LNCaP clone FGC (cell line): ENCODE measurements around the gene TRAF3IP1.
A peak's percentile ranks its signal among the peaks of the same experiment; 100 is the strongest.

Source experiments
- DNase-seq: peaks from one replicate; pipeline ENCODE4 v3.0.0-alpha.2; 2011; ENCODE audit warnings: low read depth
- H3K4me3 ChIP-seq: 2 replicates; pipeline ENCODE4 v1.5.1; 2011; ENCODE audit warnings: mild to moderate bottlenecking, low read depth, low read length, control low read depth
- TF ChIP-seq, protein P1 (sequence below): IDR thresholded peaks from 2 replicates; pipeline ENCODE4 v1.5.1; 2012; ENCODE audit warnings: mild to moderate bottlenecking; ENCODE audit not compliant: control insufficient read depth, insufficient read depth; ENCODE audit errors: extremely low read depth

The TRAF3IP1 gene

DNA sequence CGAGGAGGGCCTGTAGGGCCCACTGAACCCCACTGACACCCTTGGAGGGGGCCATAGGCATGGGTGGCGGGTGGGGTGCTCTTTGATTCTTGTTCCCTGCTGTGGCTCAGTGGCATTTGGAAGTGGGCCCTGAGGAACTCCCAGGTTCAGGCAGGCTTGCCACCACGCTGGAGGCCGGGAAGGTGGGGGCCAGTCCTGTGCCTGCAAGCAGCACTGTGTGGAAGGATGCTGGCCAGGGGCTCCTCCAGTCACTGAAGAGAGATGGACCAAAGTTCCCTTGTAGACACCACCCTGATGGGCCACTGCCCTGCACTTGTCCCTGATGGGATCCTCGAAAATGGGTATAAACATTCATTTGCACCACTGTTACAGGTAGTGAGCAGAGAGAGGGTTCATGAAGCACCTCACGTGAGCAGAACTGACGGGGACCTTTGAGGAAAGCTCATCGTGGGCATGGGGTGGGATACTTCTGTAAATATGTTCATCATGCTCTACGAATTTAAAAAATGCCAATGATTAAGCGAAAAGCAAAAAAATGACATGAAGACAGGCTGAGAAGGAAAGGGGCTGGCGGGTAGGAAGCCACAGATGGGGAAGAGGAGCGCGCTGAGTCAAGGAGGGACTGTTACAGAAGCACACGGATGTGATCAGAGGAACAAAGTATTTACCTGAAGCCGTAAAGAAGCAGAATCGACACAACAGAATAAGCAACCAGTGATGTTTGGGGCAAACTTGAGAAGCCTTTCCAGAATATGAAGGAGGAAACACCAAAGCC, 61.2 kb downstream of the TRAF3IP1 start:
- no peak for DNase-seq
- TF ChIP-seq, protein P1, sequence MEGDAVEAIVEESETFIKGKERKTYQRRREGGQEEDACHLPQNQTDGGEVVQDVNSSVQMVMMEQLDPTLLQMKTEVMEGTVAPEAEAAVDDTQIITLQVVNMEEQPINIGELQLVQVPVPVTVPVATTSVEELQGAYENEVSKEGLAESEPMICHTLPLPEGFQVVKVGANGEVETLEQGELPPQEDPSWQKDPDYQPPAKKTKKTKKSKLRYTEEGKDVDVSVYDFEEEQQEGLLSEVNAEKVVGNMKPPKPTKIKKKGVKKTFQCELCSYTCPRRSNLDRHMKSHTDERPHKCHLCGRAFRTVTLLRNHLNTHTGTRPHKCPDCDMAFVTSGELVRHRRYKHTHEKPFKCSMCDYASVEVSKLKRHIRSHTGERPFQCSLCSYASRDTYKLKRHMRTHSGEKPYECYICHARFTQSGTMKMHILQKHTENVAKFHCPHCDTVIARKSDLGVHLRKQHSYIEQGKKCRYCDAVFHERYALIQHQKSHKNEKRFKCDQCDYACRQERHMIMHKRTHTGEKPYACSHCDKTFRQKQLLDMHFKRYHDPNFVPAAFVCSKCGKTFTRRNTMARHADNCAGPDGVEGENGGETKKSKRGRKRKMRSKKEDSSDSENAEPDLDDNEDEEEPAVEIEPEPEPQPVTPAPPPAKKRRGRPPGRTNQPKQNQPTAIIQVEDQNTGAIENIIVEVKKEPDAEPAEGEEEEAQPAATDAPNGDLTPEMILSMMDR: no peak
- H3K4me3 ChIP-seq: no peak overlapping the region

DNA sequence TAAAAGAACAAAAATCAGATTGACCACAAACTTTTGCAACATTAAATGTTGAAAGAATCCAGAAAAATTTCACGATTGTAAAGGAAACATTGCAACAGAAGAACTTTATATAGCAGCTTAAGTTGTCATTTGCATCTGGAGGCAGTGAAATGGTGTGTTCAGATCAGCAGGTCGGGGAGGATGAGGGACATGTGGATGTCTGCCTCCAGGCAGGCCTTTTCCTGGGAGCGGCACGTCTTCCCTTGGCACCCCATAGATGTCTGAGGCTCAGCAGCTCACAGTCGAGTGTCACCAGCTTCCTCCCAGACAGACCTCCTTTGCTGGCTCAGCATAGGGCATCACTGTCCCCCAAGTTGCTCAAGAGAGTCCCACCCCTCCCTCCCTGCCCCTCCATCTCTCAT, 62.1 kb downstream of the TRAF3IP1 start:
- H3K4me3 ChIP-seq: no peak overlapping the region
- DNase-seq: no peak
- TF ChIP-seq, protein P1: no peak

GRCh38 chr2:238383135-238383534, 62.8 kb downstream of the TRAF3IP1 start:
- DNase-seq: no peak
- H3K4me3 ChIP-seq: no peak overlapping the region
- TF ChIP-seq, protein P1: no peak

DNA sequence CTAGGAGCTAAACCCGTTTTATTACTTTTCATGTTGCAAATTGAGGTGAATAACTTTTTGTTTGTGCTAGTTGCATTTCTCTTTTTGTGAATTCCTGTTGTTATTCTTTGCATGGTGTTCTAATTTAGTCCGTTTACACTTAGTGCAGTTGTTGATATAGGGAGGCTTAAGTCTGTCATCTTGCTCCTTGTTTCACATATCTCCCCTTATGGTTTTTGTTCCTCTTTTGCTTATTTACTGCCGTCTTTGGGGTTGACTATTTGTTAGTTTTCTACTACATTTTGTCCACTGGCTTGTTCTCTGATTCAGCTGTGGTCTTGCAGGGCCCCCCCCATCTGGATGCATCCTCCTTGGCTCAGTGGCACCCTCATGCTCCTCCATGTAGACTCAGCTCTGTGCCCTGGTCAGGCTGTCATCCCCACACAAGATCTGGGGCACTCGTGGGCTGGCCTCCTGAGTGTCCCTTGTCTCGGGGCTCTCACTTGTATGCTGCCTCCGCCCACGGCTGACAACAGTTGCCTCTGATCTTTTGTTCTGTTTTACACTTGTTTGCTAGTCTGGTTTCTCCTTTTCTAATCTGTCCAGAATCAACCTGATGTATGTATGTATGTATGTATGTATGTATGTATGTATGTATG, 63.5 kb downstream of the TRAF3IP1 start:
- TF ChIP-seq, protein P1: no peak
- DNase-seq: no peak
- H3K4me3 ChIP-seq: no peak overlapping the region

GRCh38 chr2:238387332-238387731, 67.0 kb downstream of the TRAF3IP1 start:
- TF ChIP-seq, protein P1: no peak
- DNase-seq: no peak
- H3K4me3 ChIP-seq: no peak overlapping the region

- H3K4me3 ChIP-seq: no peak overlapping the region
- TF ChIP-seq, protein P1: no peak
- no peak for DNase-seq
Observed at GRCh38 chr2:238388794-238389193, 68.5 kb downstream of the TRAF3IP1 start.

DNA sequence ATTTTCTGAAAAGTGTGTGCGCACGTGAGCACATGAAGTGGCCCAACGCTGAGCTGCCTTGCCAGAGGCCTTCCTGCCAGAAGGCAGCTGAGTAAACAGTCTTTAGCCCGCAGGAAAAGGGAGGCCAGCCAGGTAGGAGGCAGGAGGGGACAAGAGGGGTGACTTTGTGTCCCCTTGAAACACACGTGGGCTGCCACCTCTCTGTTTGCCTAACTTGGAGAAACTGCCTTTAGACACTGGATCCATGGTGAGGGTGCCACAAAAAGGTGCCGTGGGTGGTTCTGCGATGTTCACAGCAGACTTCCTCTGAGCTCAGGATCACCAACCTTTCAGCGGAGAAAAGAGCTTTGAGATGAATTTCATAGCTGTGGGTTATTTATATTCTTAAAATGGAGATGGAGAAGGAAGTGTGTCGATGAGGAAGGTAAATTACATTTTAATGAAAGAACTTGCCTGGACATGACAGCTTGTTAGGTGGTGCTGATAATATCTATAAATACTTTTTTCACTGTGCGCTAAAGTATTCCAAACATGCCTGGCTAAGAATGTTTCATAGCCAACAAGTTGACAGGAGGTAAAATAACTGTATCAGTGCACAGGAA, 69.8 kb downstream of the TRAF3IP1 start:
- DNase-seq: peak; percentile 79
- 0 out of 2 replicates have a peak overlapping the region, but pooled peaks have one; percentile 19 for H3K4me3 ChIP-seq
- TF ChIP-seq, protein P1: no peak
